OCI-M1 (cell line): ENCODE measurements around the gene ATP13A3.

Source experiments
- DNase-seq: peaks from one replicate; lab custom pipeline; 2025; lab: John Stamatoyannopoulos, UW

The ATP13A3 gene

GRCh38 chr3:194392576-194392975 lies 94.2 kb downstream of the ATP13A3 start:
- no peak for DNase-seq

DNA sequence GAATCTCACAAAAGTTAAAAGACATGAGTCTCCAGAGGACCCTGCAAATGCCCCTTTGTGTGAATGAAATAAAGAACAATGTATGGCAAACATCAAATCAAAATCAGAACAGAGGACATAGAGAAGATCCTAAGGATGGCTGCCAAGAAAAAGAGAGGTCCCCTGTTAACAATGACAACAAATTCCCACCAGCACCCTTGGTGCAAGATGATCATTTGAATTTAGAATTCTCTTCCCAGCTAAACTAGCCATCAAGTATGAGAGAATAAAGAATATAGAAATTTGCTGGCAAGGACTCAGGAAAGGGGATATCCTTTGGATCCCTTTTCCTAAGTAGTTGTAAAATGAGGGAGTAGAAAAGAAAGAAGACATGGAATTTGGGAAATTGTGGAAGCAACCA lies 96.0 kb downstream of the ATP13A3 start:
- DNase-seq, result no peak

DNA sequence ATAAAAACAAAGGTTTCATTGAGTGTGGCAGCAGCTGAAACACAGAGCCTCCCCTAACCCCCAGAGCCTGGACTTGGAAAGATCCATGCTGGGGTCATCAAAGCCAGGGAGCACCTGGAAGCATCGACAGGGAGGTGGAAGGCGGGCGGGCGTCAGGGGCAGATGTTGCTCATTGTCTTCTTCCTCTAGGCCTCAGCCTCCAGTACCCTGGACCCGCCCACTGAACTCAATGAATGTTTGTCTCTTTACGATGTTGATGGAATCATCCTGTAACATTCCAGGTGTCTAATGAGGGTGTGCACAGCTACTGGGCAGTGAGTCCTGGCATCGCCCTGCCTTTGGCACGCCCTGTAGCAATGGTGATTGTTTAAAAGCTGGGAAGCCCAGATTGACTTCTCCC lies 97.5 kb downstream of the ATP13A3 start:
- no peak for DNase-seq

- no peak for DNase-seq
Measured at GRCh38 chr3:194387926-194388418, 98.8 kb downstream of the ATP13A3 start.

DNA sequence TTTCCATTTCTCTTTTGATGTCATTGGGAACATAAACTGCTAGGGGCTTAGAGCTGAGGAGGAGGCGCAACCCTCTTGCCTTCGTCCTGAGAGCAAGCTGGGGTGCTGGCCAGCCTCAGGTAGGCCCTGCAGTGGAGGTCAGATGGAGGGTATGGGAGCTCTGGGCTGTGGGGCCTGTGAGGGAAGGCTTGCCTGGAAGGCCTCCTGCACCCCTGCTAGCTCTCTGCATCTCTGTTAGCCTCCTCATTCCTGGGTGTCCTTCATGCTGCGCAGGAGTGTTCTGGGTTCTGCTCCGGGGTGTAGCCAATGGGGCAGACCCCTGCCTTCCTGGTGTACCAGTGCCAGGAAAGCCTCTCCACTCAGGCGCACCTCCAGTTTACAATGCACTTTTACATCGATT lies 99.5 kb downstream of the ATP13A3 start:
- no peak for DNase-seq

DNA sequence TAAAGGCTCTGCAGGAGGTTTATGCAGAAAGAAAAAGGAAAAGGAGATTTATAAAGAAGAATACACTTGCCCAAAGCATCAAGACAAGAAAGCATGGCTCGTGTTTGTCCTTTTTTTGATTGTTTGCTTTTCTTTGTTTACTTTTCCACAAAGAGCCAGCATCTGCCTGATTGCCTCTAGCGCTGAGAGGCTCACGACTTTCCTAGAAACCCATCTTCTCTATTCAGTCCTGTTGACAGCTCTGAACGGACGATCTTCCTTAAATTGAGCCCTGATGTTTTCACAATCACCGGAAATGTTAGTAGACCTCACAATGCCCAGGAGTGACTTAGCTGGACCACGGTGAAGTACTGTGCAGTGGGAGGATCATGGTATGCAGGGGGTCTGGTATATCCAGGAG lies 100.2 kb downstream of the ATP13A3 start:
- no peak for DNase-seq

- no peak for DNase-seq
Measured at GRCh38 chr3:194386066-194386465, 100.7 kb downstream of the ATP13A3 start.

DNA sequence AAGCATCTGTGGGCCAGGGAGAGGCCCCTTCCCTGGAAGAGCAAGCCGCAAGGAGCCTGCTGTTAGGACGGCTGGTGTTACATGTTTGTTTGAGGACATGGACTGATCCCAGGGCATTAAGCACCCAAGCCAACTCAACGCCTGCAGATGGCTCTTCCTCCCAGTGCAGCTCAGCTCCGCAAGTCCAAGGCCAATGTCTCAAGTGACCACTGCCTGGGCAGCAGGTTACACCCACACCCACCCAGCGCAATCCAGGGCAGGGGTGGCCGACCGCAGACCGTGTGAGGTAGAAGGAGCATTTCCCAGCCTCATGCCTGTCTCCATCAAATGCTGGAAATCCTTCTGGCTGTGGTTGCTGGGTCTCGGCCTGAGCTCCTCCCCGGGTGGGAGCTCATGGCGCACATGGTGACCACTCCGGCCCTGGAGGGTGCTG lies 102.2 kb downstream of the ATP13A3 start:
- DNase-seq, result no peak

- DNase-seq, result no peak
Measured at GRCh38 chr3:194384156-194384555, 102.6 kb downstream of the ATP13A3 start.

DNA sequence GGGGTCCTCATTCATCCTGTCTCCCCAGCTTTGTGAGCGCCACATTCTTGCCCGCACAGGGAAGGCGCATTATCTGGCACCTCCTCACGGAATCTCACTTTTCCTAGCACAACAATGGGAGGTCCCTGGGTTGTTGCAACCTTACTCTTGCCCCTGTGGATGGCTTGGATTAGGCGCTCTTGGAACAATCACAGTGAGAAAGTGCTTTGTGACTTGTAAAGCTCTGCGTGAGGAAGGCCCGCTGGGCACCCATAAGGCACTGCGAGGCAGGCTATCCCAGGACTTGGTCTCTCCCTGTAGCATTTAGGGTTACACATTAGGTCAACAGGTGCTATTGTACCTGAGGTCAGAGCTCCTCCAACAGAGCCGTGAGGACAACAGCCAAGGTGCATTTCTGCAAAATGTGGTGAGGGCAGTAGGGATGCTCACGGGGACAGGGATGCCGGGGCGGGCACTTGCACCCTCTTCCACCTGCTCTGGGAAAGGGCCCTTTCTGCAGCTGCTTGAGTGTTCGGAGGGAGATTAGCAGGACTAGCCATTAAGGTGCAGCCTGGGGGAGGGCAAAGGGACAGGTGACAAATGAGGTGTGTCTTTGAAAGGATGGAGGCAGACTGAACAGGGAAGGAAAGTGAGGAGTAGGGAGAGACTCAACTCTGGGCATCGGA lies 103.4 kb downstream of the ATP13A3 start:
- no peak for DNase-seq

DNA sequence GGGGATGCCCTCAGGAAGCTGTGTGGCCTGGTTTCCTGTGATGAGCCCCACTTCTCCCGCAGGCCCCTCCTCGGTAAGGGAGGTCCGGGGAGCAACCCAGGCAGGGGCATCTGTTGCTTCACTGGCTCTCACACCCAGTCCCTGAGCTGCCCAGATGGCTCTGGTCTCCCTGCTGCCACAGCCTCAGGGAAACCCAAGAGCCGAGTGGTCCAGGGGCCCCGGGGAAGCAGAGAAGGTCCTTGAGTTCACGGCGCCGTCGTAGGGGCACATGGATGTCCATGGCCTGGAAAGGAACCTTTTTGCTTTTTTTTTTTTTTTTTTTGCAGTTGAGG lies 103.9 kb downstream of the ATP13A3 start:
- no peak for DNase-seq

DNA sequence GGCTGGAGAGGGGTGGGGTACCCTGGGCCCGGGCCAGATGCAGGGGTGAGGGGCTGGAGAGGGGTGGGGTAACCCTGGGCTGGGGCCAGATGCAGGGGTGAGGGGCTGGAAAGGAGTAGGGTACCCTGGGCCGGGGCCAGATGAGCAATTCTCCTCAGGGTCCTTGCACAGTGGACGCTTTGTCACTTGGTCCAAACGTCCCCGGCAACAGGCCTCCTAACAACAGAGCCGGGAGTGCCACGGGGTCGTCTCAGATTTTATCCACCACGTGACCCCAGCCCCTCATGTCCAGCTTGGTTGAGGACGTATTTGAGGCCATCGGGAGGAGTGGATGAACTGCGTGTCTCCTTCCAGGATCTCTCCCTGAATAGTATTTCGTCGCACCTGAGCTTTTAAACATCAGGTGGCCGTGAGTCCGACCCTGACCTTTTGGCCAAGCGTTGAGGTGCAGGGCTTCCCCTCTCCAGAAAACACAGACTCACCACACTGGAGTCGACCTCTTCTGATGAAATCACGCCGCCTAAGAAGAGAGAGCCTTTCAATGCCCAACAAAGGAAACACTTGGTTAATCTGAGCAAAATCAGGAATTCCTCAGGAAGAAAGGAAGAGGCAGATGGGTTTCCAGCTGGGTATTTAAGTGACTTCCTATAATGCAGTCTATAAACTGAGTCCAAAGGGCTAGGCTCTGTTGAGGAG lies 104.5 kb downstream of the ATP13A3 start:
- no peak for DNase-seq

DNA sequence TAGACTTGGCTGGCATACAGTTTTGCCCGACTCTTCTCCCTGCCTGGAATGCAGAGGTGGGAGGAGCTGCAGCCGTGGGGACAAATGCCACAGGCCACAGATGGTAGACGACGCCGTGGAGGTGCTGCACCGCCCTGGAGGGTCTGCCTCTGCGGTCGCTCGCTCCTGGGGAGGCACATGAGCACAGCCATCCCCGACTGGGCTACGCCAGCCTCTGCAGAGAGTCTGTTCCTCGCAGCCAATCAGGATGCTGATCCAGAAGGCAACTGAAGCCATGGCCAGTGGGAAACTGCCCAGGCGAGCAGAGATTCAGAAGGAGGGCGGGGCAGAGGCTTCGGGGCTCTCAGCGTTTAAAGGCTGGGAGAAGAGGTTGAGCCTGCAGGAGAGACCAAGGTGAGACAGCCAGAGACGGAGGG lies 105.3 kb downstream of the ATP13A3 start:
- DNase-seq, result no peak

- DNase-seq, result no peak
Measured at GRCh38 chr3:194380326-194380725, 106.5 kb downstream of the ATP13A3 start.

DNA sequence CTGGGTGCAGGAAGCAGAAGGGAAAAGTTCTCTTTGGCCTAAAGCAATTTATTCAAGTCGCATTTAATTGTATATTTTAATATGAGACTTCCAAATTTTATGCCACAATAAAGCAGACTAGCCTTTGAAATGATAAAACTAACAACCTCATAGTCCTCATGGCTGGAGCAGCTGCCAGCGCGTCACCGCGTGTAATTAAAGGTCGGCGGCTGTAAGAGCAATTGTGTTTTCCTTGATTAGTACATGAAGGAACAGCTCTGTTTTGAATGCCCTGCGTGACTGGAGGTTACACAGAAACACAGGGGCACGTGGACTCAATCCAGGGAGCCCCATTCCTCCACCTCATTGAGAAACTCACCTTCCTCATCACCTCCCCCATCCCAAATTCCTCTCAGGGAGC lies 107.2 kb downstream of the ATP13A3 start:
- no peak for DNase-seq

GRCh38 chr3:194379231-194379630 lies 107.6 kb downstream of the ATP13A3 start:
- no peak for DNase-seq

DNA sequence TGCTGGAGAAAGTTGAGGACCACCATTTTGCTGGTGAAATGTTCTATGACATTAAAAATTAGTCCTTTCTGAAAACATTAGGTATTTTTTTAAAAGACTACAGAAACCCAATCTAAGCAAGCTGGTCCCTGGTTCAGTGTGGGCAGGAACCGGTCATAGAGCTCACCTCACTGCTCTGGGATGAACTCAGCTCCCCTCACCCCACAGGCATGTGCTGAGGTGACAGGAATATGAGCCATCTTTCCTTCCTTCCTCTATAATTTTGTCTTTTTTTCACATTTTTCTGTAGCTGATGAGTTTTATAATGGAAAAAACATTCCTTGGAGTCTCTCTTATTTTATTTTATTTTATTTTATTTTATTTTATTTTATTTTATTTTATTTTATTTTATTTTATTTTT lies 109.1 kb downstream of the ATP13A3 start:
- DNase-seq, result no peak

DNA sequence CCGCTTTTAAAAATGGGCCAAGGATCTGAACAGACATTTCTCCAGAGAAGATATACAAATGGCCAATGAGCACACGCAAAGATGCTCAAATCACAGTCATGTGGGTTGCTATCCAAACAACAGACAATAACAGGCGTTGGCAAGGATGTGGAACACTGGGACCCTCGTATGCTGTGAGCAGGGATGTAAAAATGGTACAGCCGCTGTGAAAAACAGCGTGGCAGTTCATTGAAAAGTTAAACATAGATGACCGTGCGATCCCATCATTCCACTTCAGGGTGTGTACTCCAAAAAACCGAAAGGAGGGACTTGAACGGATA lies 110.6 kb downstream of the ATP13A3 start:
- no peak for DNase-seq

DNA sequence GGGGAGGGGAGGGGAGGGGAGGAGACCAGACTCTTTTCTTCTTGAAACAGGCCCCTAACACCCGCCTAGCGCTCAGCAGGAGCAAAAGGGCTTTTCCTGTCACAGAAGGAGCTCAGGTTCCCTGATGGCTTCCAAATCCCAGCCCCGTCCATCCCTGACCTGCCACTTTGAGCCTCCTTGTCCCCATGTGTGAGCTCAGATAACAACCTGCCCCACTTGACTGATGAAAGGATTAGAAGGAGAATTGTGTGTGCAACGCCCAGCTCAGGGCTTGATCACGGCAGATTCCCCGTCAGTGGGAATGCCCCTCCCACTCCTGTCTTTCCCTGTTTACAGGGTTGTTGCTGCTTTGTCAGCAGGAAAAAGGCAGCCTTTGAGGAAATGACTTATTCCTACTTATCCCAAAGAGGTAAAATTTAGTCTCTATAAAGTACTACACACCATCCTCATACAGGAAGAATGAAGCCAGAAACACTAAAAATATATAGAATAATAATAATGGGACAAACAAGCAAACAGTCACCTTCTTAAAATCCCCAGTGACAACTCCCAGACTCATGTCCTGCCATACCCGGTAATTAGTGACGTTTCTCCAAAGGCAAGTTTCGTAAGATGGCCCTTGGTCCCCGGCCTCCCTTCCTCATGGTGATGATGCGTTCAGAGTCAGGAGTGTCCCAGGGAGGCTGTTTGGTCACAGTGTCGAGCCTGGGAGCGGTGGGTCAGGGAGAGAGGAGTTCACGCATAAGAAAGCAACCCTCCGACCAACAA lies 111.1 kb downstream of the ATP13A3 start:
- no peak for DNase-seq

GRCh38 chr3:194374935-194375334 lies 111.9 kb downstream of the ATP13A3 start:
- DNase-seq, result no peak

DNA sequence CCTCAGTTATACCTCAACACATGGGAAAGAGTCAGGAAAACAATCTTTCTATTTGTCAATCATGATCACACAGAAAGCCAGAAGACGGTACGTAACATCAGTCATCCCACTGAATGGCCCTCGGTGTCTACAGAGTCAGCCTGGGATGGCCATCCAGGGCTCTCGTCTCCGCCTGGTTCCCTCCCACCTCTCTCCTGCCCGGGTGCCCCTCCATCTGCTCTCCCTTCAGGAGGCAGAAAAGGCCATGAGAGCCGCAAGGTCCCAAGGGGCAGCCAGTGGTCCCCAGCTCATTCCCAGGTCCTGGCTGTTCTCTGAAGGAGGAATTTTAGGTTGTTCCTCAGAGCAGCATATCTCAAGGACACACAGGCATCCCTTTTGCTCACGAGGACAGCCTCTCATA lies 112.9 kb downstream of the ATP13A3 start:
- no peak for DNase-seq

DNA sequence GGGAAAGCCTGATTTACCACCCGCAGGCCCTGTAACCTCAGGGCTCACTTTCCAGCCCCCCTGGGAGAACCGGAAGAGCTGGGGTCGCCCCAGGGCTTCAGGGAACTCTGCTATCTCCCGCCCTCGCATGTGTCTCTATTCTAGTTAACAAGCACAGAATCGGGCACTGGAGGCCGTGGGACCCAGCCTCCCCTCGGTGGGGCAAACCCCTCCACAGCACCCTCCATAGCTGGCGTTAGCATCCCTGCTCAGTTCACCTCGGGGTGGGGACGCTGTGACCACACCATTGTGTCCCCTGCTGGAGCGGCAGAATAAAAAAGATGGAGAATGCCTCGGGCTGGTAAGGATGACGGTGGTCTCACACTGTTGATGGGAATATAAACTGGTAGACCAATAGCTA lies 113.8 kb downstream of the ATP13A3 start:
- DNase-seq, result no peak

GRCh38 chr3:194370753-194371152 lies 116.0 kb downstream of the ATP13A3 start:
- DNase-seq, result no peak
